Muscle of arm (tissue), 14 donors: ENCODE measurements around the gene ATXN7L1. TPM values are rescaled to one million over a fixed set of nuclear protein-coding genes. Genes with fewer than 3 reads are reported as not detected.

Experiments used
- DNase-seq: peaks from one replicate; pipeline ENCODE4 v3.0.0-alpha.2; 2013
- long read RNA-seq, 11 donors: transcript quantifications; one replicate each; lab custom pipeline, GENCODE V29; 2026
- polyA plus RNA-seq, 12 donors: library from polyadenylated mRNA; unstranded; fragments of 120-200 nt; gene quantifications; one replicate each; pipeline ENCODE4 v1.2.1, GENCODE V29; 2013; ENCODE audit not compliant: insufficient read length in 12 of 12

ATXN7L1 gene, protein sequence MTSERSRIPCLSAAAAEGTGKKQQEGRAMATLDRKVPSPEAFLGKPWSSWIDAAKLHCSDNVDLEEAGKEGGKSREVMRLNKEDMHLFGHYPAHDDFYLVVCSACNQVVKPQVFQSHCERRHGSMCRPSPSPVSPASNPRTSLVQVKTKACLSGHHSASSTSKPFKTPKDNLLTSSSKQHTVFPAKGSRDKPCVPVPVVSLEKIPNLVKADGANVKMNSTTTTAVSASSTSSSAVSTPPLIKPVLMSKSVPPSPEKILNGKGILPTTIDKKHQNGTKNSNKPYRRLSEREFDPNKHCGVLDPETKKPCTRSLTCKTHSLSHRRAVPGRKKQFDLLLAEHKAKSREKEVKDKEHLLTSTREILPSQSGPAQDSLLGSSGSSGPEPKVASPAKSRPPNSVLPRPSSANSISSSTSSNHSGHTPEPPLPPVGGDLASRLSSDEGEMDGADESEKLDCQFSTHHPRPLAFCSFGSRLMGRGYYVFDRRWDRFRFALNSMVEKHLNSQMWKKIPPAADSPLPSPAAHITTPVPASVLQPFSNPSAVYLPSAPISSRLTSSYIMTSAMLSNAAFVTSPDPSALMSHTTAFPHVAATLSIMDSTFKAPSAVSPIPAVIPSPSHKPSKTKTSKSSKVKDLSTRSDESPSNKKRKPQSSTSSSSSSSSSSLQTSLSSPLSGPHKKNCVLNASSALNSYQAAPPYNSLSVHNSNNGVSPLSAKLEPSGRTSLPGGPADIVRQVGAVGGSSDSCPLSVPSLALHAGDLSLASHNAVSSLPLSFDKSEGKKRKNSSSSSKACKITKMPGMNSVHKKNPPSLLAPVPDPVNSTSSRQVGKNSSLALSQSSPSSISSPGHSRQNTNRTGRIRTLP
- 10 to 100 TPM in 2 of 12 donors, 1 to 10 TPM in 9, not detected in 1; 6.3 to 19.2 (median 8.0) TPM for polyA plus RNA-seq
- long read RNA-seq, donor 1, partial matches to known transcripts, result 0 of 4 reads
- long read RNA-seq, donor 1, other reads (novel, unspliced or antisense), result 0 of 4 reads
- long read RNA-seq, donor 2, result 0 reads
- long read RNA-seq, donor 3, result 0 reads
- long read RNA-seq, donor 4, partial matches to known transcripts, result 0 of 1 reads
- long read RNA-seq, donor 4, other reads (novel, unspliced or antisense), result 0 of 1 reads
- long read RNA-seq, donor 5, partial matches to known transcripts, result 0 of 1 reads
- long read RNA-seq, donor 5, other reads (novel, unspliced or antisense), result 0 of 1 reads
- long read RNA-seq, donor 6, result 0 reads
- long read RNA-seq, donor 7, result 0 reads
- long read RNA-seq, donor 8, partial matches to known transcripts, result 0 of 1 reads
- long read RNA-seq, donor 8, other reads (novel, unspliced or antisense), result 0 of 1 reads
- long read RNA-seq, donor 9, partial matches to known transcripts, result 0 of 1 reads
- long read RNA-seq, donor 9, other reads (novel, unspliced or antisense), result 0 of 1 reads
- long read RNA-seq, donor 10, result 0 reads
- long read RNA-seq, donor 11, result 0 reads

GRCh38 chr7:105876091-105876963, at the start of gene ATXN7L1:
Gene ATXN7L1 (minus strand): TSS chr7:105876599. CDS start chr7:105876558, 41 bp downstream.
- DNase-seq, result peak; percentile 97

DNA sequence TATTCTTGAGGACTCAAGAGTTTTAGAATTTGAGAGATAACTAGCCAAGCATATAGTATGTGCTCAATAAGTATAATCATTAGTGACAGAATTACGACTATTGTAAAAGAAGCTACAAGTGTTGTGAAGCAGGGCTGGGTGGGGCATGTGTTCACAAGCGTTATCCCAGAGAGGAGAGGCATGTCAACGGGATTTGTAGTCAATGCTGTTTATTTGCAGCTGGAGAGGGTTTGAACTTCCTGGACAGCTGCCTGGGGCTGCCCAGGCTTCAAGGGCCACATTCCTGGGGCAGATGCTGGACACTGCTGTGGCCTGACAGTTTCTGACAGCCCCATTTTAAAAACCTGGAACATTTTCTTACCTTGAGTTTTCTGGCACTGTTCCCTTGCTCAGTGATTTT, 49.7 kb upstream of the ATXN7L1 start:
- no peak for DNase-seq

- DNase-seq, result no peak
These were observed 48.5 kb upstream of the ATXN7L1 start for GRCh38 chr7:105924945-105925344.

GRCh38 chr7:105920766-105921165, 44.4 kb upstream of the ATXN7L1 start:
- no peak for DNase-seq

GRCh38 chr7:105917659-105918058, 41.3 kb upstream of the ATXN7L1 start:
- no peak for DNase-seq

- DNase-seq, result no peak
These were observed 40.2 kb upstream of the ATXN7L1 start for GRCh38 chr7:105916603-105917002.

DNA sequence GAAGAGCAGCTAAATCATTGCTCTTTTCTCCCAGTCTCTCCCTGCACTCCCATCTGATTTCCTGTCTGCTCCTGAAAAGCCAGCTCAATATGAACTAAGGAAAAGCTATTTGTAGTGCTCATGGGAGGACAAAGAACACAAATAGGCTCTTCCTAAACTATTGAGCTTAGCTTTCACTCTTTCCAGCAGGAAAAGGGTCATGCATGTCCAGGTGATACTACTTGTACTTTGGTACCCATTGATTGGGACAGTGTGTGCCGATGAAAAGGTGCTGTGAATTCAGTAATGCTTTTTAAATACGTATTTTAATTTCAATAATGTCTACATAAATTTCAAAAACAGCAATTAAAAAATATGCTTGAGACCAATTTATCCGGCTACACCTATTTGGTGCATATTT, 37.5 kb upstream of the ATXN7L1 start:
- DNase-seq, result no peak

- DNase-seq, result no peak
These were observed 35.7 kb upstream of the ATXN7L1 start for GRCh38 chr7:105911961-105912575.

- DNase-seq, result no peak
These were observed 33.8 kb upstream of the ATXN7L1 start for GRCh38 chr7:105910172-105910571.

GRCh38 chr7:105909742-105910141, 33.3 kb upstream of the ATXN7L1 start:
- DNase-seq, result no peak

GRCh38 chr7:105907129-105907846, 30.9 kb upstream of the ATXN7L1 start:
- DNase-seq, result no peak

DNA sequence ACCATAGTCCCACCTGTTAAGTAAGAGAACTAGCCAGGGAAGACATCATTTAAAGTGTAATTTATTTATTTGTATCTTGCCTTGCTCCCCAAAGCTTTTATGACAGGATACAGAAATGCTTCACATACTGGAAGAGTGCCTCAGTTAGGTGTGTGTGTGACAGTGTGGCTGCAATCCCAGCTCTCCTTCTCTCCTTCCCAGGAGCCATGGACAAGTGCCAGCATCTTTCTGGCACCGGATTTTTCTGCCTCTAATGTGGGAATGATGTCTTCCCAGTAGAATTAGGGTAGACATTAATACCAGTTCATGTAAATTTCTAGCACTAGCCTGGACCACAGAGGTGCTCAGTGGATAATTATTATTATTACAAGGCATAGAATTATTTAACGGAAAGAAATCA, 30.3 kb upstream of the ATXN7L1 start:
- peak; percentile 29 for DNase-seq

DNA sequence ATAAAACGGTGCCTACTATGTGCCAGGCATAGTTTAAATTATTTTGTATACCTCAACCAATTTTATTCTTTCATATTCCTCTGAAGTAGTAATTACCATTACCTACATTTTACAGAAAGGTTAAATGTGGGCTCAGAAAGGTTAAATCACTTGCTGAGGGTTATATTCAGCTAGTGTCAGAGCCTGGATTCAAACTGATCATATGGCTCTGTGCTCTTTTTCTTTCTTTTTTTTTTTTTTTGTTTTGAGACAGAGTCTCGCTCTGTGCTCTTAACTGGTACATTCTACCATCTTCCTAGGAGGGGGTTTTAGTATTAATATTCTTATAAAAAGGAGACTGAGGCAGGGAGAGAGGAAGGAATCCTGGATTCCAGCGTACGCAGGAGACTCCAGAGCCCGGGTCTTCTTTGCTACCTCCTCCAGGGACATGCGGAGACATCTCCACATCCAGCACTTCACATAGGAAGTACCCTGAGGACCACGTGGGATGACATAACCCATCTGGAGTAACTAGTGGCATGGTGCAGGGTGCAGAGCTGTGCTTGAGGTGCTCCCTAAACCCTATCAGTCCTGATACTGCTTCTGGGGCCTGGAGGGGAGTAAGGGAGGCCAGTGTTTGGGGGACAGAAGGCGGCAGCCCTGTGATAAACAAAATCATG, 29.6 kb upstream of the ATXN7L1 start:
- DNase-seq, result no peak

DNA sequence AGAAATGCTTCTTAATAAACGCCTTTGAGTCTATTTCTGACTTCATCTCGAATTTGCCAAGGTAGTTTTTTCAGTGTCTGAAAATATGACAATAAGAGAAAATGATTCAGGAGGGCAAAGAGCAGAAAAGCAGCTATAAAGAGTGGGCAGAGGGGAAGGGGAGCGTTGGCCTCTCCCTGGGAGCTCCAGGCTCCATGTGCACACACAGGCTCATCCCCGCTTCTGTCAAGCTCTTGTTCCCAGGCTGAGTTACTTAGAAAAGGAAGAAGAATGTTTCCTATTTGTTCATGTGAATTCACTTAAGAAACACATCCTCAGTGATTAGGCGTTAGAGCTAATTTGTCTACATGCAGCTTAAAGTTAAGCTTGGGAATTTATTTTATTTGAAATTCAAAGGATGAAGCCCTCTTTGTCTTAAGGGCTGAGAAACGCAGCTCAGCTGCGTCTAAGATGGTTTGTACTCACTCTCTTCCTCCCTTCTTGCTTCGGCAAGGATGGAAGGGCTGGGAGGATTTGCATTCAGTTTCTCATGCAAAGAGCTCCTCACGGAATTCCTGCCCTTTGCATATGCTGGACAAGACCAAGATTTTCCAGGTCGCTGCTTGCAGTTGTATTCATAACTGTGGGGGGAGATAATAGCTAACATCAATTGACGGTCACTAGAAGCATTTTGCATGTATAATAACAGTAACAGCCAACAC, 29.0 kb upstream of the ATXN7L1 start:
- DNase-seq, result no peak

- DNase-seq, result no peak
These were observed 27.7 kb upstream of the ATXN7L1 start for GRCh38 chr7:105904064-105904463.

- no peak for DNase-seq
These were observed 26.0 kb upstream of the ATXN7L1 start for GRCh38 chr7:105902325-105902911.

- no peak for DNase-seq
These were observed 21.6 kb upstream of the ATXN7L1 start for GRCh38 chr7:105897999-105898398.
